Uterus (tissue), 2 donors: Measurements from ENCODE around the gene CBLB.

Experiments used
- CTCF ChIP-seq, 4 experiments: fragments of 200-600 bp in 2 of 4; fragments of 450-650 bp in 2 of 4; sonication (generic) in 2 of 4; IDR thresholded peaks; one replicate each; pipeline ENCODE4 v1.5.1; 2016 to 2019; ENCODE audit warnings: antibody characterized with exemption in 4 of 4, mild to moderate bottlenecking in 2 of 4, moderate library complexity in 1 of 4
- POLR2A ChIP-seq, 2 donors: fragments of 450-650 bp; IDR thresholded peaks; one replicate each; pipeline ENCODE4 v1.6.1; 2016; ENCODE audit warnings: antibody characterized with exemption in 2 of 2, mild to moderate bottlenecking in 1 of 2, moderate library complexity in 1 of 2

GRCh38 chr3:105847452-105847851 is 21.4 kb downstream of the CBLB start:
- TF ChIP-seq CTCF (IDR thresholded peaks at IDR 0.05) (no peak), POLR2A (IDR thresholded peaks at IDR 0.05) (no peak)
